ENCODE results near the gene EXOC6. TPM values are rescaled to one million over a fixed set of nuclear protein-coding genes. Genes with fewer than 3 reads are reported as not detected.

The EXOC6 gene
- total RNA-seq, 2 experiments from 2014 or later = 8.0 to 9.4 TPM

GRCh38 chr10:93071674-93072224 lies 223.4 kb downstream of the EXOC6 start:
- no peaks in the 10 kb centered on the region for H3K36me3 ChIP-seq (ENCODE audit: insufficient read depth, low read length)
- H3K9me2 ChIP-seq (ENCODE audit: insufficient read depth, low read length) = no peaks in the 10 kb centered on the region
- H3K9me3 ChIP-seq (ENCODE audit: low read length) = no peaks in the 10 kb centered on the region
- no peak overlapping the region for H2AFZ ChIP-seq (ENCODE audit: low read length)
- no peak overlapping the region for H3K4me3 ChIP-seq (ENCODE audit: low read depth, low read length, poor library complexity, severe bottlenecking)
- BruUV-seq (replicated peaks) = no TSS peak
- no peaks in the 10 kb centered on the region for H3K79me2 ChIP-seq (ENCODE audit: insufficient read depth, low read depth, low read length)
- no peak overlapping the region for H3K4me2 ChIP-seq (ENCODE audit: low read length)
- ChIA-PET POLR2A (no interaction called here), CTCF (ENCODE audit: unreplicated experiment) (no interaction called here)
- H3K27ac ChIP-seq (ENCODE audit: low read depth, low read length, poor library complexity, severe bottlenecking) = no peak overlapping the region
- no peak for DNase-seq (ENCODE audit: low spot score)
- no peaks in the 10 kb centered on the region for H3K4me1 ChIP-seq (ENCODE audit: insufficient read depth, low read length, poor library complexity, severe bottlenecking)
- H4K20me1 ChIP-seq (ENCODE audit: insufficient read depth, low read length) = no peaks in the 10 kb centered on the region
- intact Hi-C loops (cut with micrococcal nuclease; ENCODE audit: unreplicated experiment) = no loop called here
- no peak for TF ChIP-seq CTCF (conservative IDR thresholded peaks at IDR 0.05; ENCODE audit: low read length)
- TF ChIP-seq EZH2phosphoT487 (IDR thresholded peaks at IDR 0.05; ENCODE audit: borderline replicate concordance, low read depth, low read length) = no peak

DNA sequence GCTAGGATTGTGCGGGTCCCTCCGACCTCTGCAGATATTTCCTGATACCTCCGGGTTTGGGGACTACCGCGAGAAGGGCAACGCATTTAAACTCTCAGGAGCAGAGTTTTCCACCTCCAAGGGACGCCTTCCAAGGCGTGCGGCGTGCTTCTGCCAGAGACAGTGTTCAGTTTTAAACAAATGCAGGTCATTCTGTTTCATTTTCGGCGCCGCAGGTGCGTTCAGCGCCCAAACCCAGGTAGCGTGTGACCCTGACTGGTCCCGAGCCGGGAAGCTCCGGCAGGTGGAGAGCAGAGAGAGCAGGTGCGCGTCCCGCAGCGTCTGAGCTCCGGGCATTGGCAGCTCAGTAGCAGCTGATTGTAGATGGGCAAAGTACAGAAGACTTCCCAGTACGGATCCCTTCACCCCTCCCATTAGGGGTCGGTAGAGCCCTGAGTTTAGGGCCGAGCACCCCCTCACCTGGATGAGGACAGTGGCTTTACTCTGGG lies 223.9 kb downstream of the EXOC6 start:
- BruUV-seq (replicated peaks) = no TSS peak
- no peak for DNase-seq (ENCODE audit: low spot score)
- H3K36me3 ChIP-seq (ENCODE audit: insufficient read depth, low read length) = no peaks in the 10 kb centered on the region
- no peaks in the 10 kb centered on the region for H3K9me2 ChIP-seq (ENCODE audit: insufficient read depth, low read length)
- intact Hi-C loops (cut with micrococcal nuclease; ENCODE audit: unreplicated experiment) = no loop called here
- ChIA-PET CTCF (ENCODE audit: unreplicated experiment) (interaction anchor here (0.6 kb wide), 1 partner anchor 44 kb away, joined by 3 read pairs; no protein-coding TSS in a partner anchor), POLR2A (no interaction called here)
- H3K79me2 ChIP-seq (ENCODE audit: insufficient read depth, low read depth, low read length) = no peaks in the 10 kb centered on the region
- no peak overlapping the region for H3K4me3 ChIP-seq (ENCODE audit: low read depth, low read length, poor library complexity, severe bottlenecking)
- H3K9me3 ChIP-seq (ENCODE audit: low read length) = no peaks in the 10 kb centered on the region
- H3K27ac ChIP-seq (ENCODE audit: low read depth, low read length, poor library complexity, severe bottlenecking) = no peak overlapping the region
- no peak overlapping the region for H3K4me2 ChIP-seq (ENCODE audit: low read length)
- no peaks in the 10 kb centered on the region for H4K20me1 ChIP-seq (ENCODE audit: insufficient read depth, low read length)
- H3K4me1 ChIP-seq (ENCODE audit: insufficient read depth, low read length, poor library complexity, severe bottlenecking) = no peaks in the 10 kb centered on the region
- TF ChIP-seq CTCF (conservative IDR thresholded peaks at IDR 0.05; ENCODE audit: low read length) (no peak), EZH2phosphoT487 (IDR thresholded peaks at IDR 0.05; ENCODE audit: borderline replicate concordance, low read depth, low read length) (no peak)
- no peak overlapping the region for H2AFZ ChIP-seq (ENCODE audit: low read length)

GRCh38 chr10:93072713-93073538 lies 224.6 kb downstream of the EXOC6 start:
- POLR2A ChIA-PET = no interaction called here
- Histone ChIP-seq H3K9me3 (ENCODE audit: low read length) (no peaks in the 10 kb centered on the region), H3K27ac (ENCODE audit: low read depth, low read length, poor library complexity, severe bottlenecking) (no peak overlapping the region), H3K4me3 (ENCODE audit: low read depth, low read length, poor library complexity, severe bottlenecking) (no peak overlapping the region), H2AFZ (ENCODE audit: low read length) (no peak overlapping the region), H3K36me3 (ENCODE audit: insufficient read depth, low read length) (no peaks in the 10 kb centered on the region), H3K79me2 (ENCODE audit: insufficient read depth, low read depth, low read length) (no peaks in the 10 kb centered on the region), H4K20me1 (ENCODE audit: insufficient read depth, low read length) (no peaks in the 10 kb centered on the region), H3K4me1 (ENCODE audit: insufficient read depth, low read length, poor library complexity, severe bottlenecking) (no peaks in the 10 kb centered on the region), H3K4me2 (ENCODE audit: low read length) (no peak overlapping the region), H3K9me2 (ENCODE audit: insufficient read depth, low read length) (no peaks in the 10 kb centered on the region)
- TF ChIP-seq EZH2phosphoT487 (IDR thresholded peaks at IDR 0.05; ENCODE audit: borderline replicate concordance, low read depth, low read length) = no peak
- TF ChIP-seq CTCF (conservative IDR thresholded peaks at IDR 0.05; ENCODE audit: low read length) = no peak
- no TSS peak for BruUV-seq (replicated peaks)
- intact Hi-C loops (cut with micrococcal nuclease; ENCODE audit: unreplicated experiment) = no loop called here
- no peak for DNase-seq (ENCODE audit: low spot score)
- CTCF ChIA-PET (ENCODE audit: unreplicated experiment) = interaction anchor here (0.6 kb wide), 1 partner anchor 43 kb away, joined by 3 read pairs; no protein-coding TSS in a partner anchor
